B cell (primary cell): Measurements from ENCODE around the gene DYRK1A. TPM values are rescaled to one million over a fixed set of nuclear protein-coding genes. Genes with fewer than 3 reads are reported as not detected.

Source experiments
- ATAC-seq: fragments of 200-7000 bp; cut with Tn5 transposase; one replicate; pipeline ENCODE4 v1.10.0; 2021; ENCODE audit warnings: low read depth, mild to moderate bottlenecking, moderate number of reproducible peaks, moderate library complexity
- CTCF ChIA-PET: fragments of 350-600 bp; sonication (Branson Sonifier 250); formaldehyde crosslinking; loops from one replicate; lab custom pipeline; 2021; ENCODE audit warnings: antibody characterized with exemption, inconsistent platforms; lab: Charles Lee
- POLR2A ChIA-PET: fragments of 350-600 bp; sonication (Branson Sonifier 250); formaldehyde crosslinking; loops from one replicate; lab custom pipeline; 2021; ENCODE audit warnings: antibody characterized with exemption; lab: Charles Lee
- DNase-seq: peaks from one replicate; pipeline ENCODE4 v3.0.0; 2013
- H2AFZ ChIP-seq: 2 replicates; pipeline ENCODE4 v1.6.1; 2012; ENCODE audit warnings: mild to moderate bottlenecking, low read depth, low read length; ENCODE audit not compliant: insufficient read depth, poor library complexity, severe bottlenecking
- H3K27ac ChIP-seq, 2 donors: 1 replicate in 1 of 2; 2 replicates in 1 of 2; pipeline ENCODE4 v1.5.1; 2012 to 2013; ENCODE audit warnings: low read length in 2 of 2, mild to moderate bottlenecking in 2 of 2, moderate library complexity in 1 of 2
- H3K27me3 ChIP-seq, 4 experiments: fragments of 200-600 bp in 1 of 4; sonication (generic) in 1 of 4; replicated peaks in 1 of 4; 1 replicate in 2 of 4; 2 replicates in 2 of 4; pipeline versions ENCODE4 v1.6.1 to v1.7.0; 2013 to 2016; ENCODE audit warnings: low read length in 3 of 4, mild to moderate bottlenecking in 2 of 4, mixed read lengths in 1 of 4, moderate library complexity in 1 of 4; ENCODE audit not compliant: insufficient read depth in 4 of 4, control insufficient read depth in 3 of 4; ENCODE audit errors: control extremely low read depth in 1 of 4
- H3K36me3 ChIP-seq, 2 experiments: replicated peaks in 1 of 2; 1 replicate in 1 of 2; 2 replicates in 1 of 2; pipeline versions ENCODE4 v1.6.1 to v1.7.1; 2013; ENCODE audit warnings: low read length in 1 of 2; ENCODE audit not compliant: insufficient read depth in 2 of 2, control insufficient read depth in 1 of 2; ENCODE audit errors: control extremely low read depth in 1 of 2, extremely low read depth in 1 of 2
- H3K4me1 ChIP-seq, 2 donors: fragments of 200-600 bp in 1 of 2; sonication (generic) in 1 of 2; 1 replicate in 1 of 2; 2 replicates in 1 of 2; pipeline versions ENCODE4 v1.5.1 to v1.6.1; 2013 to 2017; ENCODE audit warnings: low read length in 2 of 2; ENCODE audit not compliant: control insufficient read depth in 2 of 2, insufficient read depth in 2 of 2
- H3K4me2 ChIP-seq: replicated peaks from 2 replicates; pipeline ENCODE3; 2012; ENCODE audit warnings: mild to moderate bottlenecking, low read depth, low read length; ENCODE audit not compliant: poor library complexity, severe bottlenecking
- H3K4me3 ChIP-seq, 5 experiments: fragments of 200-600 bp in 1 of 5; sonication (generic) in 1 of 5; 1 replicate in 3 of 5; 2 replicates in 2 of 5; pipeline versions ENCODE4 v1.5.1 to v1.7.0; 2011 to 2016; ENCODE audit warnings: low read length in 4 of 5, mild to moderate bottlenecking in 4 of 5, low read depth in 2 of 5, control low read depth in 1 of 5, moderate library complexity in 1 of 5; ENCODE audit not compliant: insufficient read depth in 1 of 5; ENCODE audit errors: control extremely low read depth in 1 of 5, extremely low read depth in 1 of 5
- H3K79me2 ChIP-seq: fragments of 200-600 bp; sonication (generic); one replicate; pipeline ENCODE4 v1.6.0; 2016; ENCODE audit warnings: low read length; ENCODE audit not compliant: control insufficient read depth, insufficient read depth
- H3K9ac ChIP-seq: fragments of 200-600 bp; sonication (generic); 2 replicates; pipeline ENCODE4 v1.6.1; 2017; ENCODE audit warnings: mild to moderate bottlenecking, low read length, moderate library complexity
- H3K9me3 ChIP-seq, 3 donors: one replicate each; pipeline versions ENCODE4 v1.6.1 to v1.7.1; 2013; ENCODE audit warnings: low read length in 2 of 3; ENCODE audit not compliant: control insufficient read depth in 2 of 3, insufficient read depth in 1 of 3; ENCODE audit errors: control extremely low read depth in 1 of 3
- H4K20me1 ChIP-seq: 2 replicates; pipeline ENCODE4 v1.6.0; 2012; ENCODE audit warnings: mild to moderate bottlenecking, low read length; ENCODE audit not compliant: insufficient read depth, control insufficient read depth, poor library complexity, severe bottlenecking
- H3K27ac Mint-ChIP-seq: one replicate; pipeline ENCODE4 v1.8.0; 2021; ENCODE audit warnings: mixed read lengths
- H3K27me3 Mint-ChIP-seq: one replicate; pipeline ENCODE4 v1.8.0; 2021; ENCODE audit warnings: mixed read lengths
- H3K4me1 Mint-ChIP-seq: one replicate; pipeline ENCODE4 v1.8.0; 2021; ENCODE audit warnings: mixed read lengths
- H3K4me3 Mint-ChIP-seq: one replicate; pipeline ENCODE4 v1.8.0; 2021; ENCODE audit warnings: mixed read lengths
- H3K9me3 Mint-ChIP-seq: one replicate; pipeline ENCODE4 v1.8.0; 2022; ENCODE audit warnings: mixed read lengths; ENCODE audit not compliant: insufficient read depth
- CTCF ChIP-seq: fragments of 200-600 bp; IDR thresholded peaks from one replicate; pipeline ENCODE4 v1.8.0; 2022; ENCODE audit warnings: antibody characterized with exemption, mild to moderate bottlenecking
- EZH2 ChIP-seq: IDR thresholded peaks from 2 replicates; pipeline ENCODE4 v1.6.1; 2012; ENCODE audit warnings: borderline replicate concordance, low read depth, mild to moderate bottlenecking, moderate library complexity, low read length; ENCODE audit not compliant: insufficient read depth, poor library complexity, severe bottlenecking
- WGBS: methylation state at CpG from one replicate; pipeline ENCODE4 v1.1.5; 2013; ENCODE audit warnings: missing lambda C conversion rate; ENCODE audit not compliant: insufficient coverage; 5-methylcytosine and 5-hydroxymethylcytosine counted together
- intact Hi-C: fragments of 100-400 bp; cut with micrococcal nuclease; formaldehyde crosslinking; loops from one replicate; pipeline ENCODE4 v1.10.0; 2022
- polyA plus RNA-seq: library from polyadenylated mRNA; depleted of rRNA; stranded (reverse); fragments of >200 nt; gene quantifications from 2 replicates; pipeline ENCODE4 v1.2.3, GENCODE V29; 2012
- total RNA-seq, 2 donors: library from RNA; stranded (reverse); fragments of 120-200 nt in 1 of 2; gene quantifications; 1 replicate in 1 of 2; 2 replicates in 1 of 2; pipeline versions ENCODE4 v1.2.3 to v1.2.4, GENCODE V29; 2013 to 2022

The DYRK1A gene
- total and polyA plus RNA-seq, 2 donors (not counting 1 experiment from before 2014, with no cell fraction given), result 46.6 to 147 TPM

- Mint-ChIP-seq H3K27me3 (peaks cover 7% of the 10 kb centered on the region), H3K4me3 (no peak overlapping the region), H3K27ac (no peak overlapping the region), H3K9me3 (peaks cover 3% of the 10 kb centered on the region), H3K4me1 (no peaks in the 10 kb centered on the region)
- H3K4me1 ChIP-seq, result no peaks in the 10 kb centered on the region
- WGBS, result no CpG with 5 or more reads among the region's 2 CpGs
- ChIA-PET CTCF (no interaction called here), POLR2A (interaction anchor here (0.7 kb wide), 1 partner anchor 19 kb away, joined by 4 read pairs; no protein-coding TSS in a partner anchor)
- no peaks in the 10 kb centered on the region for H3K79me2 ChIP-seq
- no peak for TF ChIP-seq CTCF
- no peak for TF ChIP-seq EZH2
- H3K9me3 ChIP-seq, result peaks cover 1 to 25% (median 8%) of the 10 kb centered on the region in 3 donors
- intact Hi-C loops, result no loop called here
- no peak overlapping the region for H3K4me3 ChIP-seq
- no peak overlapping the region for H3K27ac ChIP-seq
- no peak overlapping the region for H3K9ac ChIP-seq
- H3K27me3 ChIP-seq, result peaks cover 0 to 2% (median 0%) of the 10 kb centered on the region in 4 experiments
- DNase-seq, result no peak
- H3K4me2 ChIP-seq, result no peak overlapping the region
- no peak overlapping the region for H2AFZ ChIP-seq
- no peaks in the 10 kb centered on the region for H4K20me1 ChIP-seq
- ATAC-seq, result no peak
- no peaks in the 10 kb centered on the region for H3K36me3 ChIP-seq
Observed at GRCh38 chr21:37319551-37319950, 47.0 kb upstream of the DYRK1A start.

- Histone ChIP-seq H3K9ac (no peak overlapping the region), H3K27ac (no peak overlapping the region), H3K4me2 (no peak overlapping the region), H3K27me3 (no peaks in the 10 kb centered on the region), H3K79me2 (no peaks in the 10 kb centered on the region), H3K4me3 (no peak overlapping the region), H3K4me1 (no peaks in the 10 kb centered on the region), H3K36me3 (no peaks in the 10 kb centered on the region), H2AFZ (no peak overlapping the region), H4K20me1 (no peaks in the 10 kb centered on the region), H3K9me3 (peaks cover 0 to 15% (median 5%) of the 10 kb centered on the region in 3 donors)
- CTCF ChIA-PET, result no interaction called here
- Mint-ChIP-seq H3K4me3 (no peak overlapping the region), H3K27me3 (peaks cover 1% of the 10 kb centered on the region), H3K27ac (no peak overlapping the region), H3K4me1 (no peaks in the 10 kb centered on the region), H3K9me3 (peaks cover under 1% of the 10 kb centered on the region)
- DNase-seq (no peak), ATAC-seq (no peak)
- TF ChIP-seq EZH2, result no peak
- no peak for TF ChIP-seq CTCF
- intact Hi-C loops, result no loop called here
- WGBS, result no CpG with 5 or more reads among the region's 5 CpGs
- POLR2A ChIA-PET, result no interaction called here
Observed at GRCh38 chr21:37322084-37322483, 44.5 kb upstream of the DYRK1A start.
